ENCODE results near the gene OR51E1. TPM values are rescaled to one million over a fixed set of nuclear protein-coding genes. Genes with fewer than 3 reads are reported as not detected.

OR51E1 gene
- total RNA-seq, 4 donors from 2014 or later, result 0.33 to 1.3 (median 1.2) TPM; not detected in 1

GRCh38 chr11:4619514-4619913, 24.3 kb upstream of the OR51E1 start:
- H3K4me3 ChIP-seq, result no peak overlapping the region
- H3K27me3 ChIP-seq, result no peaks in the 10 kb centered on the region
- peak; percentile 39 for DNase-seq (ENCODE audit: extremely low spot score)
- no peak overlapping the region for H3K27ac ChIP-seq (replicated peaks in 1 of 4)
- H3K36me3 ChIP-seq, result no peaks in the 10 kb centered on the region
- intact Hi-C loops (cut with DNase I), result no loop called here
- no peaks in the 10 kb centered on the region for H3K9me3 ChIP-seq
- 74% methylated on average over 9 of the region's 9 CpGs for WGBS
- no peak for TF ChIP-seq POLR2A (IDR thresholded peaks at IDR 0.05; ENCODE audit: low read depth)
- TF ChIP-seq, protein P1, sequence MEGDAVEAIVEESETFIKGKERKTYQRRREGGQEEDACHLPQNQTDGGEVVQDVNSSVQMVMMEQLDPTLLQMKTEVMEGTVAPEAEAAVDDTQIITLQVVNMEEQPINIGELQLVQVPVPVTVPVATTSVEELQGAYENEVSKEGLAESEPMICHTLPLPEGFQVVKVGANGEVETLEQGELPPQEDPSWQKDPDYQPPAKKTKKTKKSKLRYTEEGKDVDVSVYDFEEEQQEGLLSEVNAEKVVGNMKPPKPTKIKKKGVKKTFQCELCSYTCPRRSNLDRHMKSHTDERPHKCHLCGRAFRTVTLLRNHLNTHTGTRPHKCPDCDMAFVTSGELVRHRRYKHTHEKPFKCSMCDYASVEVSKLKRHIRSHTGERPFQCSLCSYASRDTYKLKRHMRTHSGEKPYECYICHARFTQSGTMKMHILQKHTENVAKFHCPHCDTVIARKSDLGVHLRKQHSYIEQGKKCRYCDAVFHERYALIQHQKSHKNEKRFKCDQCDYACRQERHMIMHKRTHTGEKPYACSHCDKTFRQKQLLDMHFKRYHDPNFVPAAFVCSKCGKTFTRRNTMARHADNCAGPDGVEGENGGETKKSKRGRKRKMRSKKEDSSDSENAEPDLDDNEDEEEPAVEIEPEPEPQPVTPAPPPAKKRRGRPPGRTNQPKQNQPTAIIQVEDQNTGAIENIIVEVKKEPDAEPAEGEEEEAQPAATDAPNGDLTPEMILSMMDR (IDR thresholded peaks at IDR 0.05), result no peak
- TF ChIP-seq EP300 (IDR thresholded peaks at IDR 0.05), result no peak
- no peak for TF ChIP-seq POLR2AphosphoS5 (IDR thresholded peaks at IDR 0.05)
- no peaks in the 10 kb centered on the region for H3K4me1 ChIP-seq

- intact Hi-C loops (cut with DNase I), result no loop called here
- H3K36me3 ChIP-seq, result no peaks in the 10 kb centered on the region
- DNase-seq (ENCODE audit: extremely low spot score), result peak; percentile 84
- WGBS, result 43% methylated on average over 15 of the region's 15 CpGs
- H3K27ac ChIP-seq (replicated peaks in 1 of 4), result no peak overlapping the region
- peaks cover 0 to 5% (median 0%) of the 10 kb centered on the region in 4 donors for H3K27me3 ChIP-seq
- H3K4me3 ChIP-seq, result no peak overlapping the region
- peaks cover 0 to 13% (median 10%) of the 10 kb centered on the region in 4 donors for H3K9me3 ChIP-seq
- TF ChIP-seq, protein P1 (IDR thresholded peaks at IDR 0.05), result peak; percentile 50 to 63 (median 58)
- TF ChIP-seq POLR2A (IDR thresholded peaks at IDR 0.05; ENCODE audit: low read depth) (no peak), POLR2AphosphoS5 (IDR thresholded peaks at IDR 0.05) (no peak), EP300 (IDR thresholded peaks at IDR 0.05) (no peak)
- H3K4me1 ChIP-seq, result no peaks in the 10 kb centered on the region
Observed at GRCh38 chr11:4626207-4627099, 17.3 kb upstream of the OR51E1 start.

DNA sequence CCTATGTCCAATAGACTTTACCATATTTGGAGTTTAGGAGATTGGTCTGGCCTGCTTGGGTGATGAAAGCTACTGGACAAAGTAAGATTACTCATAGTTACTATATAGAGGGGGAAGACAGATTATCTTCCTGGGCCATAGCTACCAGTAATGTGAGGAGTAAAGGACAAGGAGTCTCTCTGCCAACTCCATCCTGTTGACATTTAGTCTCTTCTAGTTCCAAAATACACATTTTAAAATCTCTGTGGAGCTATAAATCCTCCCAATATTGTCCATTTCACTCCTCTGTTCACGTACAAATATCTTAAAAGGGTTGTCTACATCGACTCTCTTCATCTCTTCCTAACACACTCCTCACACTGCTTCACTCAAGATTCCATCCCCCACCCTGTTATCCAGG, 7.6 kb upstream of the OR51E1 start:
- intact Hi-C loops (cut with DNase I), result loop anchor here (2.0 to 5.0 kb wide), 2 partner anchors 191 to 366 kb away; no protein-coding TSS in a partner anchor
- Histone ChIP-seq H3K36me3 (no peaks in the 10 kb centered on the region), H3K4me1 (peaks cover 4 to 10% (median 7%) of the 10 kb centered on the region in 4 donors), H3K27me3 (no peaks in the 10 kb centered on the region), H3K4me3 (no peak overlapping the region), H3K27ac (replicated peaks in 1 of 4) (no peak overlapping the region), H3K9me3 (no peaks in the 10 kb centered on the region)
- TF ChIP-seq, protein P1 (IDR thresholded peaks at IDR 0.05), result no peak
- TF ChIP-seq POLR2AphosphoS5 (IDR thresholded peaks at IDR 0.05), result no peak
- TF ChIP-seq EP300 (IDR thresholded peaks at IDR 0.05), result no peak
- TF ChIP-seq POLR2A (IDR thresholded peaks at IDR 0.05; ENCODE audit: low read depth), result no peak
- whole genome bisulfite sequencing, result 71% methylated on average over 2 of the region's 2 CpGs
- DNase-seq (ENCODE audit: extremely low spot score), result no peak

DNA sequence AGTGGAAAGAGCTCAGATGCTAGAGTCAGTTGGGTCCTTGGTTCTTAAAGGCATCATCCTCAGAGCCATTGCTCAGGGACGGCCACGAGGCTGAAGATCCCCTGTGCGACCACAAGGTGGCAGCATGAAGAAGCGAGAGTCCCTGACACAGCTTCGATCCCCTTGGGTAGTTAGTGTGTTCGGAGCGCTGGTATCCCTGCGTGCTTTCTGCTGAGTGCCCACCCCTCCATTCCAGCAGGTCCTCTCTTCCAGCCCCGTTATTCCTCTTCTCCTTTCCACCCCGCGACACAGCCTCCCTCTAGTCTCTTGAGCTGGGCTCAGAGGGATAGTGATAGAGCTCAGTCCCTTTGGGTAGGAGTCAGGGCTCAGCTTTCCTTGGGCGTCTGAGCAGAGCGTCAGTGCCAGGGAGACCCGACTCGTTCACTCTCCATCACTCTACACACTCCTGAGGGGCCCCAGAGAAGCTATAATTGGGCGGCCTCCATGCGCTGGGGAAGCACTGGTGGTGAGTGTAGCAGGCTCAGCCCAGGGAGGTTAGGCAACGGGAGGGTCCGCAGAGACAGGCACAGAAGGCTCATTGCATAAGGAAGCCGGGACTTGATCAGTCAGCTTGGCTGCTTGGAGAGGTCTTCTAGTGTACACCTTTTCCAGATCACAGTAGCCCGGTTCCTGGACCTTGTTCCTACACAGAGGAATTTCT, 6.7 kb upstream of the OR51E1 start, which contains the start of gene OR51D1:
Gene OR51D1, plus strand, starts transcription at position 516 of the 700 bp plus-strand sequence. CDS start 2,314 bp downstream, outside the sequence.
- DNase-seq (ENCODE audit: extremely low spot score), result peak; percentile 89
- H3K4me1 ChIP-seq, result peaks cover 4 to 18% (median 7%) of the 10 kb centered on the region in 4 donors
- TF ChIP-seq, protein P1 (IDR thresholded peaks at IDR 0.05), result peak; percentile 80 to 94 (median 85)
- no peak for TF ChIP-seq POLR2A (IDR thresholded peaks at IDR 0.05; ENCODE audit: low read depth)
- TF ChIP-seq EP300 (IDR thresholded peaks at IDR 0.05), result no peak
- TF ChIP-seq POLR2AphosphoS5 (IDR thresholded peaks at IDR 0.05), result peak in 1 of 2 donors; percentile 6
- H3K27me3 ChIP-seq, result no peaks in the 10 kb centered on the region
- intact Hi-C loops (cut with DNase I), result loop anchor here (2.0 to 5.0 kb wide), 2 partner anchors 190 to 365 kb away; no protein-coding TSS in a partner anchor
- peak within 1 kb of the TSS; percentile 28 to 49 (median 38) for H3K4me3 ChIP-seq
- no peaks in the 10 kb centered on the region for H3K36me3 ChIP-seq
- WGBS, result 29% methylated on average over 21 of the region's 21 CpGs
- no peak within 1 kb of the TSS for H3K27ac ChIP-seq (replicated peaks in 1 of 4)
- H3K9me3 ChIP-seq, result no peaks in the 10 kb centered on the region
